NCI-H526 (cell line): ENCODE measurements around the gene SPACA4.

Source experiments
- DNase-seq, 2 experiments: peaks; one replicate each; lab custom pipeline; 2025; lab: John Stamatoyannopoulos, UW

SPACA4 gene

GRCh38 chr19:48634036-48634342, 27.4 kb downstream of the SPACA4 start:
- DNase-seq: no peak

- DNase-seq: peak; percentile 94 to 99
Measured at GRCh38 chr19:48634424-48635262, 28.1 kb downstream of the SPACA4 start.

GRCh38 chr19:48635263-48635965, 28.9 kb downstream of the SPACA4 start:
- peak in 1 of 2 experiments; percentile 79 for DNase-seq

GRCh38 chr19:48635966-48636858, 29.7 kb downstream of the SPACA4 start:
- DNase-seq: peak; percentile 36 to 42

GRCh38 chr19:48636859-48637448, 30.4 kb downstream of the SPACA4 start, which contains the start of gene DBP:
TSS of gene DBP (minus strand) at chr19:48637379. CDS start at chr19:48636994, 385 bp downstream.
- DNase-seq: peak; percentile 68 to 72

GRCh38 chr19:48637449-48637947, 31.0 kb downstream of the SPACA4 start:
- peak; percentile 99 for DNase-seq

- peak; percentile 83 to 95 for DNase-seq
Measured at GRCh38 chr19:48637948-48638830, 31.6 kb downstream of the SPACA4 start.

GRCh38 chr19:48638831-48639381, 32.4 kb downstream of the SPACA4 start:
- DNase-seq: no peak

GRCh38 chr19:48639483-48640375, 33.2 kb downstream of the SPACA4 start:
- no peak for DNase-seq

GRCh38 chr19:48641850-48642249, 35.3 kb downstream of the SPACA4 start:
- no peak for DNase-seq

GRCh38 chr19:48642862-48643261, 36.3 kb downstream of the SPACA4 start:
- DNase-seq: no peak

GRCh38 chr19:48644355-48644754, 37.8 kb downstream of the SPACA4 start:
- no peak for DNase-seq

GRCh38 chr19:48644839-48645619, 38.5 kb downstream of the SPACA4 start:
- DNase-seq: peak; percentile 44 to 80

GRCh38 chr19:48645620-48646000, 39.1 kb downstream of the SPACA4 start:
- DNase-seq: no peak

GRCh38 chr19:48646001-48646721, 39.6 kb downstream of the SPACA4 start, which contains the start of gene CA11:
TSS of gene CA11 (minus strand) at chr19:48646187. CDS start at chr19:48645632, 555 bp downstream.
- peak; percentile 41 to 93 for DNase-seq

- DNase-seq: peak in 1 of 2 experiments; percentile 73
Measured at GRCh38 chr19:48646722-48647216, 40.2 kb downstream of the SPACA4 start.

GRCh38 chr19:48648134-48648533, 41.6 kb downstream of the SPACA4 start:
- no peak for DNase-seq
